ENCODE data around the gene FOXJ3.

DNA sequence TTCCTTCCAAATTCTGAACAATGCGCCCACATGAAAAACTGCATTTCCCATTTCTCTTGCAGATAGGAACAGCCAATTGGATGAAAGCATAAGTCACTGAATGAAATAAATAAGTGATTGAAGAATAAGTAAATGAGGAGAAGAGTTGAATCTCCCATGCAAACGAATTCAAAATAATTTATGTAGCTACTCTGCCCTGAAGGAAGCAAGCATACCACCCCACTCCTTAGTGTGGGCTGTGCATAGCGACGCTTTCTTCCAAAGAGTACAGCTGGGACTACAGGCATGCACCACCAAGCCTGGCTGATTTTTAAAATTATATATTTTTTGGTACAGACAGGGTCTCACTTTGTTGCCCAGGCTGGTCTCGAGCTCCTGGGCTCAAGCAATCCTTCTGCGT is 29.1 kb upstream of the FOXJ3 start:
- no peak for TF ChIP-seq POLR2AphosphoS5 (IDR thresholded peaks at IDR 0.05)
- no peak for TF ChIP-seq POLR2A (IDR thresholded peaks at IDR 0.05)

Data from breast epithelium (tissue), 3 donors.